OCI-LY7 (cell line): Measurements from ENCODE around the gene GRIA4. TPM values are rescaled to one million over a fixed set of nuclear protein-coding genes. Genes with fewer than 3 reads are reported as not detected.

ENCODE experiments used
- BruUV-seq: library from RNA; stranded (reverse); fragments of 400-500 nt; replicated peaks from 2 replicates; lab custom pipeline; 2021; lab: Mats Ljungman, UMichigan
- CTCF ChIA-PET: fragments of 300-600 bp; sonication (Branson Sonifier 250); formaldehyde crosslinking; loops from one replicate; lab custom pipeline; 2022; ENCODE audit warnings: antibody characterized with exemption; ENCODE audit not compliant: unreplicated experiment; lab: Charles Lee
- POLR2A ChIA-PET: fragments of 300-600 bp; sonication (Branson Sonifier 250); formaldehyde crosslinking; loops from one replicate; lab custom pipeline; 2022; ENCODE audit warnings: antibody characterized with exemption; lab: Charles Lee
- DNase-seq: peaks from one replicate; pipeline ENCODE4 v3.0.0-alpha.2; 2015; ENCODE audit warnings: low spot score
- H2AFZ ChIP-seq: fragments of 200-600 bp; sonication (generic), shearing (Covaris generic); 2 replicates; pipeline ENCODE4 v1.6.1; 2014; ENCODE audit warnings: mild to moderate bottlenecking, antibody characterized with exemption, low read length, moderate library complexity
- H3K27ac ChIP-seq: fragments of 200-600 bp; sonication (generic); 2 replicates; pipeline ENCODE4 v1.5.1; 2014; ENCODE audit warnings: mixed run types, low read depth, mild to moderate bottlenecking, moderate library complexity, low read length, inconsistent platforms; ENCODE audit not compliant: poor library complexity, severe bottlenecking
- H3K36me3 ChIP-seq: fragments of 200-600 bp; sonication (generic); 2 replicates; pipeline ENCODE4 v1.6.1; 2014; ENCODE audit warnings: mild to moderate bottlenecking, antibody characterized with exemption, low read length, moderate library complexity, mixed read lengths; ENCODE audit not compliant: insufficient read depth
- H3K4me1 ChIP-seq: fragments of 200-600 bp; sonication (generic); 2 replicates; pipeline ENCODE4 v1.5.1; 2014; ENCODE audit warnings: mild to moderate bottlenecking, low read length; ENCODE audit not compliant: insufficient read depth, poor library complexity, severe bottlenecking
- H3K4me2 ChIP-seq: fragments of 200-600 bp; sonication (generic); 2 replicates; pipeline ENCODE4 v1.6.1; 2014; ENCODE audit warnings: mild to moderate bottlenecking, low read length
- H3K4me3 ChIP-seq: fragments of 200-600 bp; sonication (generic); 2 replicates; pipeline ENCODE4 v1.5.1; 2014; ENCODE audit warnings: mild to moderate bottlenecking, low read depth, low read length; ENCODE audit not compliant: poor library complexity, severe bottlenecking
- H3K79me2 ChIP-seq: fragments of 200-600 bp; sonication (generic); 2 replicates; pipeline ENCODE4 v1.6.1; 2016; ENCODE audit warnings: low read depth, mild to moderate bottlenecking, low read length, moderate library complexity, mixed read lengths; ENCODE audit not compliant: insufficient read depth
- H3K9me2 ChIP-seq: fragments of 200-600 bp; sonication (generic); 2 replicates; pipeline ENCODE4 v1.6.1; 2016; ENCODE audit warnings: mild to moderate bottlenecking, low read length, mixed read lengths; ENCODE audit not compliant: insufficient read depth
- H3K9me3 ChIP-seq: fragments of 200-600 bp; sonication (generic); 2 replicates; pipeline ENCODE4 v1.6.1; 2014; ENCODE audit warnings: mild to moderate bottlenecking, mixed run types, low read length, mixed read lengths
- H4K20me1 ChIP-seq: fragments of 200-600 bp; sonication (generic); 2 replicates; pipeline ENCODE4 v1.6.1; 2014; ENCODE audit warnings: mild to moderate bottlenecking, antibody characterized with exemption, low read length, moderate library complexity, mixed read lengths; ENCODE audit not compliant: insufficient read depth
- CTCF ChIP-seq: fragments of 200-600 bp; sonication (generic); conservative IDR thresholded peaks from 2 replicates; pipeline ENCODE4 v1.5.1; 2014; ENCODE audit warnings: mild to moderate bottlenecking, antibody characterized with exemption, low read length, moderate library complexity, mixed read lengths
- EZH2phosphoT487 ChIP-seq: fragments of 200-600 bp; sonication (generic); IDR thresholded peaks from 2 replicates; pipeline ENCODE4 v1.6.1; 2018; ENCODE audit warnings: low read depth, borderline replicate concordance, mild to moderate bottlenecking, mixed run types, antibody characterized with exemption, low read length, moderate library complexity, mixed read lengths
- intact Hi-C: fragments of 100-400 bp; cut with micrococcal nuclease; formaldehyde crosslinking; loops from one replicate; pipeline ENCODE4 v1.10.0; 2022; ENCODE audit not compliant: unreplicated experiment
- total RNA-seq, 2 experiments: library from RNA; depleted of rRNA in 1 of 2; stranded (reverse); fragments of >200 nt in 1 of 2; shearing (Covaris generic) in 1 of 2; gene quantifications; 2 replicates each; pipeline ENCODE4 v1.2.3, GENCODE V29; 2014 to 2022

Gene GRIA4
- total RNA-seq, 2 experiments from 2014 or later, result not detected

GRCh38 chr11:106021181-106021966, 411.5 kb downstream of the GRIA4 start:
- H4K20me1 ChIP-seq, result peaks cover 26% of the 10 kb centered on the region; the same call in 1 of the 2 replicates
- peak overlapping the region; percentile 54 for H3K27ac ChIP-seq
- POLR2A ChIA-PET, result no interaction called here
- peak overlapping the region; percentile 76 for H3K4me2 ChIP-seq
- CTCF ChIA-PET, result no interaction called here
- peak; percentile 54 for DNase-seq
- H3K9me2 ChIP-seq, result no peaks in the 10 kb centered on the region
- no peak for TF ChIP-seq EZH2phosphoT487
- no peak for TF ChIP-seq CTCF
- H3K4me1 ChIP-seq, result peaks cover 40% of the 10 kb centered on the region
- peaks cover 55% of the 10 kb centered on the region for H3K79me2 ChIP-seq
- H2AFZ ChIP-seq, result peak overlapping the region; percentile 76; the same call in 1 of the 2 replicates
- intact Hi-C loops, result no loop called here
- H3K9me3 ChIP-seq, result no peaks in the 10 kb centered on the region
- H3K36me3 ChIP-seq, result peaks cover 37% of the 10 kb centered on the region
- BruUV-seq, result no TSS peak
- H3K4me3 ChIP-seq, result peak overlapping the region; percentile 94

GRCh38 chr11:106021967-106022794, 412.3 kb downstream of the GRIA4 start, which contains the start of gene MSANTD4:
Gene MSANTD4, minus strand, starts transcription at chr11:106022240. Its CDS starts 11,323 bp downstream, at chr11:106010917.
- Histone ChIP-seq H4K20me1 (peaks cover 19% of the 10 kb centered on the region; the same call in 1 of the 2 replicates), H3K36me3 (peaks cover 30% of the 10 kb centered on the region), H2AFZ (peak within 1 kb of the TSS; percentile 86), H3K9me3 (no peaks in the 10 kb centered on the region), H3K9me2 (no peaks in the 10 kb centered on the region), H3K27ac (peak within 1 kb of the TSS; percentile 54), H3K4me3 (peak within 1 kb of the TSS; percentile 94), H3K79me2 (peaks cover 47% of the 10 kb centered on the region), H3K4me1 (peaks cover 35% of the 10 kb centered on the region), H3K4me2 (peak within 1 kb of the TSS; percentile 76)
- TF ChIP-seq EZH2phosphoT487 (no peak), CTCF (no peak)
- no TSS peak for BruUV-seq
- peak; percentile 99 for DNase-seq
- ChIA-PET CTCF (interaction anchor here (0.6 kb wide), 1 partner anchor 82 kb away, joined by 3 read pairs; no protein-coding TSS in a partner anchor), POLR2A (interaction anchor here (0.6 to 1.5 kb wide), 2 partner anchors 12 to 90 kb away, joined by 4 read pairs; no protein-coding TSS in a partner anchor)
- intact Hi-C loops, result loop anchor here (1.0 kb wide), 1 partner anchor 54 kb away; no protein-coding TSS in a partner anchor
